Activated CD4-positive, alpha-beta T cell treated with anti-CD3 and anti-CD28 coated beads for 4 hours (primary cell): ENCODE results near the gene MS4A15.
"Not testable (repeated sequence)": the region's sequence is repeated elsewhere in the genome, so short reads cannot be mapped to it uniquely, and the experiment has no call there.

Source experiments
- DNase-seq, 2 donors: peaks; one replicate each; pipeline ENCODE4 v3.0.0-alpha.2; 2020

Gene MS4A15

GRCh38 chr11:60810569-60810968, 53.9 kb downstream of the MS4A15 start:
- no peak for DNase-seq

GRCh38 chr11:60813324-60813723, 56.7 kb downstream of the MS4A15 start:
- no peak for DNase-seq

- no peak for DNase-seq
Observed at GRCh38 chr11:60814112-60814511, 57.4 kb downstream of the MS4A15 start.

GRCh38 chr11:60816590-60817157, 60.0 kb downstream of the MS4A15 start:
- DNase-seq: no peak

GRCh38 chr11:60818057-60818456, 61.4 kb downstream of the MS4A15 start:
- no peak for DNase-seq

- no peak for DNase-seq
Observed at GRCh38 chr11:60821827-60822599, 65.3 kb downstream of the MS4A15 start.

- DNase-seq: not testable (repeated sequence)
Observed at GRCh38 chr11:60823745-60824306, 67.2 kb downstream of the MS4A15 start.

- DNase-seq: no peak
Observed at GRCh38 chr11:60825118-60825517, 68.5 kb downstream of the MS4A15 start.

GRCh38 chr11:60825790-60826189, 69.1 kb downstream of the MS4A15 start:
- no peak for DNase-seq
